Activated CD4-positive, CD25-positive, alpha-beta regulatory T cell treated with anti-CD3 and anti-CD28 coated beads, Interleukin-2, amount 50 U/mL, for 24 hours (primary cell): ENCODE measurements around the gene GINS1.
"Not testable (repeated sequence)": the region's sequence is repeated elsewhere in the genome, so short reads cannot be mapped to it uniquely, and the experiment has no call there.

ENCODE experiments used
- ATAC-seq, 2 donors: fragments of 150-1000 bp; cut with Tn5 transposase; one replicate each; pipeline ENCODE4 v1.10.0; 2021; ENCODE audit warnings: mild to moderate bottlenecking in 1 of 2, moderate library complexity in 1 of 2

Gene GINS1

DNA sequence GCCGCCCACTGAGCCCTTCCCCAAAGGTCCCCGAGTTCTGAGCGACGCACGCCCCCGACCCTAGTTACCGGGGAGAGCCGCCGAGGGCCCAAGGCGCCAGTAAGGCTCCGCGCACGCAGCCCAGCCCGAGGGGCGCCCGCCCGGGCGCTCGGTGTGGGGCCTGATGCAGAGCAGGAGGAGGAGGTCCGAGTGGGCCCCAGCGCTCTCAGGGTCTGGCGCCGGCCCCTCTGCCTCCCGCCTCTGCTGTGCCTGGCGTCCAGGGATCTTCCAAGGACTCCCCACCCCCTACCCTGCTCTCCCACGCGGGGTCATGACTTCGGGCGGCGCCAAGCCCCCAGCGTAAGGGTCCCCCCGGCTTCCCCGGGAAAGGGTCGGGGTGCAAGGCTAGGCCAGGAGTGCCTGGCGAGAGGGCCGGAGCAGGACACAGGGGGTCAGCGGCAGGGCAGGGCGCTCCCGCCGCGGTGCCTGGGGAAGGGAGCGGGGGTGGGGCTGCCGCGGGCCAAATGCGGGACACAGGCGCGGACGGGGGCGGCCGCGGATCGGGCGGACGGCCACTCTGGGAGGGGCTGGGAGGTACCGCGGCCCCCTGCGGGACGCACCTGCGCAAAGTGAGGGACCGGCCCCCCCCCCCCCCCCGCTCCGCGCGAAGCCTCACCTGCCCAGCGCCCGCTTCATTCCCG is 17.5 kb upstream of the GINS1 start:
- peak in 1 of 2 donors; percentile 10 for ATAC-seq

DNA sequence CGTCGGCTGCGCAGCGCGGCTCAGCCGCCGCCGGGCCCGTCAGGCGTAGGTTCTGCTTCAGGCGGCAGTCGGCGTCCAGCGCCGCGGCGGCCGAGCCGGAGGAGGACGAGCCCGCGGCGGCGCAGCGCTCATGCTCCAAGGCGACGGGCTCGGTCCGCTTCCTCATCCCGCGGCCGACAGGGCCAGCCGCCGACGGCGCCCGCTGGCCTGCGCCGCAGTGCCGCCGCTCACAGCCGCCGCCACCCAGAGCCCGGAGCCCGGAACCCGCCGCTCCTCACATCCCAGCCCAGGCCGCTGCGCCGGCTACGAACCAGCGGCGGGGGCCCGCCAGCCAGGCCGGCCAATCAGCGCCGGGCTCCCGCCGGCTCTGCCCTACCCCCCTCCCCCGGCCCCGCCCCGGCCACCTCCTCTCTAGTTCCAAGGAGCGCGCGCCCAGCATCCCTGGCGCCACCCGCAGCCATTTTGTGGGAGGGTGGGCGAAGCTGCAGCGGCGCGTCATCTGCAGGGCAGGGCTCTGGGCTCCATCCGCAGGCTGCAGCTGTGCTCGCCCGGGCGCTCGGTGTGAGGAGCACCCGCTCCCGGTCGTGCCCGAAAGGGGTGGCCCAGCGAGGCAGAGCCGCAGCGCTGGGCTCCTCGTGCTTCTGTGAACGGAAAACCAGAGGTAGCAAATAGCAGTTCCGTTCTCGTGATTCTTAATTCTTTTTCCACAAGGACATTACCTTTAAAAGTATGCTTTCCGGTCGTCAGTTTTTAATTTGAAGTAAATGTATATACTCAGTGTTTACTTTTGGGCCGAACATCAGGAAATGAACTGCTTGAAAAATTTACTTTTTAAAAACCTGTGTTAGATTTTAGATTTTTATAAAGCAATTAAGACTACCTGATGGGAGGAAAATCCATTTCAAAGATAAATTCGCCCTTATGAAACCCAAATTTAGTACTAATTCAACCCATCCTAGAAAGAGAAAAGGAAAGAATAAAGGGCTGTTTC is 16.6 kb upstream of the GINS1 start, which contains the start of gene ABHD12:
ABHD12 (minus strand) TSS at position 298 of the 991 bp plus-strand sequence; CDS start at position 166, 132 bp downstream.
- ATAC-seq, result peak; percentile 95 to 96

DNA sequence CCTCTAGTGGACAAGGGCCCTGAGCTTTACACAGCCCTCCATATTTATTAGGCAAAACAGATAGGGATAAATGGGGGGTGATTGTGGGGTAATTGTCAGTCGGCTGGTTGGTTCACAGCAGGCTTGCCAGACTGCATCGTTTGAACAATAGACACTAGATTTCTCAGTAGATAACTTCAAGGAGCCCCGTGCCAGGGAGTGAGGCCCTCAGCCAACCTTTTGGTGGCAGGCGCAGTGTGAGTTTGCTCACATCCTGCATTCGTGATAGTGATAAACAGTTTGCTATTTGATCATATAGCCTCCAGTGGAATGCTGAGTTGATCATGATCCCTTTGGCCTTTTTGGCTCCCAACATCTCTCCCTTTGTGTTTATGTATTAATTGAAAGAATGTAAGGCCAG is 13.2 kb upstream of the GINS1 start:
- no peak for ATAC-seq

DNA sequence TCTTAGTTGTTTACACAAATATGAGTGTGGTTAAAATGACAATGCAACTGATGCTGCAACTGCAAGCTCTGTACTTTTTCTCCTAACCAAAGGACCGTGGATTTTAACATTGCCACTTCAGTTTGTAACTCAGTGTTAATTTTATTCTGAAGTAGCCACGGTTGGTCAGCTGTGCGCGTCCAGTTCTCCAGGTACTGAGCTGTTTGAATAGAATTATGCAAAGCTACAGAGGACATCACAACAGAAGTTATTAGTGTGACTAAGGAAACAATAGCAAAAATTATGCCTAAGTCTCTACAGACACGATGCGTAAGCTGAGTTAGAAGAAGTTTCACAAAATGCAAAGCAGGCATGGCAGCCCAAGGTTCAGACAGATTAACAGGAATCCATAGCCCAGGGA is 12.5 kb upstream of the GINS1 start:
- no peak for ATAC-seq

DNA sequence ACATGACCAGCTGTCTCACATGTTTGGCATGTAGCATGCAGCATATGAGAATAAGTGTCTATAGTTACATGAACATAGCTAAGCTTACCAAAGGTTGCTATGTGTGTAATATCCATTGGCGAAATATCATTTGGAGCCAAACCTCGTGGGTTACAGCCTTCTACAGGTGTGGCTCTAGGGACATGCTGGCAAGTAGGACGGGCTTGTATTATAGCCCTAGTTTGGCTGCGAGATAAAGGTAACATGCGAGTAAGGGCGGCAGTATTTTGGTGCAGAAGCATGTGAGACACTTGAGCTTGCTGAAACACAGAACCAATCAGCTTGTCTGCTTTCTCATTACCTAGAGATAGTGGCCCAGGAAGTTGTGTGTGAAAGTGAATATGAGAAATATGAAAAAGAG is 10.4 kb upstream of the GINS1 start:
- no peak for ATAC-seq

DNA sequence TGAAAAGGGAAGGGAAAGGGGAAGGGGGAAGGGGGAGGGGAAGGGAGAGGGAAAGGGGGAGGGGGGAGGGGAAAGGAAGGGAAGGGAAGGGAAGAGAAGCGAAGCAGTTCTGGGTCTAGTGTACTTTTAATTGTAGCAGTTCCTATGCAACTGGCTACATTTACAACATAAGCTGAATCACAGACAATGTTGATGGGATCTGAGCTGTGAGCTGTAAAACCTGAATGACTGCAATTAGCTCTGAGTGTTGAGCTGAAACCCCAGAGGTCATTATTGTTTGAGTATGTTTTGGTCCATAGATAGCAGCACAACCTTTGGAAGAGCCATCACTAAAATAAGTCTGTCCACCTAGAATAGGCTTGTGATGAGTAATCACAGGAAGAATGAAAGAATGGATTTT is 9.7 kb upstream of the GINS1 start:
- no peak for ATAC-seq

DNA sequence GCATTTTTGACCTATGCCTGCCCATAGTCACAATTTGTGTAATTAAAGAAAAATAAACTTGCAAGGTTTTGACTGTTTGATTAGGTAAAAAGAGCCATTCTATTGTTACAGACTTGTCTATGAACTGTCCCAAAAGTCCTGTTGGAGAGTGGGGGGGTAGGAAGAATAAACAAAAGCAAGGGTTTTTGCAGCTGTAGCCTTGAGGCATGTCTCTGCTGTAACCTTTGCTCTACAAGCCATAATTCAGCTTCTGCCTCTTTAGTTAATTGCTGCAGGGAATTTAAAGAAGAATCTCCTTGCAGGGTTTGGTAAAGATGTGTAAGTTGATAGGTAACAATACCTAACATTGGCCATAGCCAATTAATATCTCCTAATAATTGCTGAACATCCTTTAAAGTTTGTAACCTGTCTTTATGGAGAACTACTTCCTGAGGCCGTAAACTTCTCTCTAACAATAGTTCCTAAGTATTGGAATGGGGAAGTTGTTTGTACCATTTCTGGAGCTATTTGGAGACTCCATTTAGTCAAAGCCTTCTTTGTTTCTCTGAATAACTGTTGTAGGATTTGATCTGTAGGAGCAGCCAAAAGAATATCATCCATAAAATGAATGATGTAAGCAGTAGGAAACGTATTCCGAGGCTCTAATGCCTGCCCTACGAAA is 9.0 kb upstream of the GINS1 start:
- no peak for ATAC-seq

DNA sequence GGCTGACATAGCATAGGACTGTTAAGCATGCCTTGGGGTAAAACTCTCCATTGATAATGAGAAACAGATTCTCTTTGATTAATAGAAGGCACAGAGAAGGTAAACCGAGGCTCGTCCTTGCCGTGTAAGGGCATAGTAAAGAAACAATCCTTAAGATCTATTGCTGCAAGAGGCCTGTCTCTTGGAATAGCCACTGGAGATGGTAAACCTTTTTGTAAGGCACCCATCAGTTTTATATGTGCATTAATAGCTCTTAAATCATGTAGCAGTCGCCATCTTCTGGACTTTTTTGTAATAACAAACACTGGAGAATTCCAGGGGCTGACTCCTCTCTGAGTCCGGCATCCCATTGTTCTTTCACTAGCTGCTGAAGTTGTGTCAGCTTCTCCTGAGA is 8.4 kb upstream of the GINS1 start:
- ATAC-seq, result peak in 1 of 2 donors; percentile 43

DNA sequence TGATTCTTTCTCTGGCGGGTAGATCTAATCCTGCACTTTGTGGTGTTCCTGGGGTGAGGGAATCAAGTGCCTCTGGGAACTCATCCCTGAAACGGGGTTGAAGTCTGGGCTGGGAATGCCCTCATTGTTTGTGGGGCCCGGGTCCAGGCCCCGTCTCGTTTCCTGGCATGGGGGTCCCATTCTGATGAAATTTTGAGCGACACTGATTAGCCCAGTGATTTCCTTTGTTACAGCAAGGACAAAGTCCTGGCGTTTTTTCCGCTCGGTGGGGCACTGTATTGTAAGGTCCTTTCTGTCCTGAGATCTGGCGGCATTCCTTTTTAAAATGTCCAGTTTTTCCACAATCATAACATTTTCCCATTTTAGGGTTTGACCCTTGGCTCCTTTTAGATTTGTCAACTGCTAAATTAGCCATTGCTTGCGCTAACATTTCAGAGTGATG is 7.2 kb upstream of the GINS1 start:
- not testable (repeated sequence) for ATAC-seq

DNA sequence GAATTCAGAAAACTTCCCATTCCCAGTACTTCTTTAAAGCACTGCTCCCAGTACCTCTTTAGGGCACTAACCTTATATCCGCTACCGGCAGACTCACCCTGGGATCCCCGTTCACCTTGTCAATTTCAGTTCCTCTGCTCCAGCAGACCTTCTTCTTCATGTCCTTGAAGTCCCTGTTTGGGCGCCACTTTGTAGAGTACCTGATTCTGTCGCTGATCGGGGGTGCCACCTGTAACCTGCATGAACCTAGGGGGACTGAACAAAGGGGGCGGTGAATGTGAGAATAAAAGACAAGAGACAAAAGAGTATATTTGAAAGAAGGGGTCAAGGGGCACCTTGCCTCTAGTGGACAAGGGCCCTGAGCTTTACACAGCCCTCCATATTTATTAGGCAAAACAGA is 4.9 kb upstream of the GINS1 start:
- ATAC-seq, result no peak

DNA sequence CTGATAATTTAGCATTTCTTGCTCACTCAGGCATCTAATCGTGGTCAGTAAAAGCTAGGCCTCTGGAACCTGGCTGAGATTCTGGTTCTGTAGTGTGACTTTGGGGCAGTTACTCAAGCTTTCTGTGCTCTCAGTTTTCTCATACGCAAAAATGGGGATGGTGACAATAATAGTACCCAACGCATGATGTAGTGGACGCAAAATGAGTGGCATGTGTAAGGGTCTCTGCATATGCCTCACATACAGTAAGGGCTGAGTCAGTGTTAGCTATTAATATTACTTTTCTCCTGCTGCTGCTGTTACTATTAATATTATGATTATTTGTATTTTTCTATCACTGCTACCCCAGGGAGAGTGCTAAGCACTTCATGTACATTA is 686 bp downstream of the GINS1 start:
- ATAC-seq, result peak; percentile 30 to 43

DNA sequence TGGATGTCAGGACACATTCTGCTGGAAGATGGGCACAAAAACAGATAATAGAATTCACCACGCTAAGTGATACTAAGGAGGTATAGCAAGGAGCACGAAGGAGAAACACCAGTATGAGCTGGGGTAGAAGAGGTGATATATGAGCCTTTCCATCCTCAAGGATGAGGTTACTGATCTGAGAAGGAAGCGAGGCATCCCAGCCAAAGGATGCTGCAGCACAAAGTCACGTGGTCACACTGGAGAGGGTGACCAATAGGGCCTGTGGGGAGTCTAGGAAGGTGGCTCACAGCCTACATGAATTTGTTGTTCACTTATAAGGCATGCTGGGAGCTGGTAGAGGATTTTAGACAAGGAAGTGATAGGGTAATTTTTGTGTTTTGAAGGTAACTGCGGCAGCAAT is 1.4 kb downstream of the GINS1 start:
- no peak for ATAC-seq

DNA sequence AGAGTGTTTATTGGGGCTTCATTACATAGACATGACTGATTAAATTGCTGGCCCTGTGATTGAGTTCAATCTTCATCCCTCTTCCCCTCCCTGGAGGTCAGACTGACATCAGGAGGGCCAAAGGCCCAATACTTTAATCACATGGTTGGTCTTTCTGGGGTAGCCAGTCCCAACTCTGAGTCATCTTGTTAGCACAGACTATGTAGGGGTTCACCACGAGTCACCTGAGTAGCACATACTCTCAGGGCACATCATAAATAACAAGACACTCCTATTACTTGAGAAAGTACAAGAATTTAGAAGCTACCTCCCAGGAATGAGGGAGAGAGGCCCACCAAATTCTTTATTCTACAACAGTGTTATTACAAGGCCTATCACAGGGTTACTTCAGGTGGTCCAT is 11.3 kb downstream of the GINS1 start:
- ATAC-seq, result no peak

DNA sequence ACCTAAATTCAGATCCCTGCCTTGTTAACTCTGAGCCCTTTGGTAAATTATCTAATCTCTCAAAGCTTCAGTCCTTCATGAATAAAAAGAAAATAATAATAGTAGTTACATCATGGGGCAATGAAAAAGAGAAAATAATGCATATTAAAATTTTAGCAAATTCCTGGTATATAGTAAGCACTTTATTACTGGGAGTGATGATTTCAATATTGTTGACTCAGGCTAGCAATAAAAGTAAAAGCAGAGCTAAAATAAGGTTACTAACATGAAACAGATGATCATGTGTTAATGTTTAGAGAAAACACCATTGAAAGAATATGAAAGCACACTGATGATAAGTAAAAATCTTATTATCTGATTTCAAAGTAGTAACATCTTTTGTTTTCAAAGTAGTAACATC is 13.6 kb downstream of the GINS1 start:
- ATAC-seq, result peak in 1 of 2 donors; percentile 49

DNA sequence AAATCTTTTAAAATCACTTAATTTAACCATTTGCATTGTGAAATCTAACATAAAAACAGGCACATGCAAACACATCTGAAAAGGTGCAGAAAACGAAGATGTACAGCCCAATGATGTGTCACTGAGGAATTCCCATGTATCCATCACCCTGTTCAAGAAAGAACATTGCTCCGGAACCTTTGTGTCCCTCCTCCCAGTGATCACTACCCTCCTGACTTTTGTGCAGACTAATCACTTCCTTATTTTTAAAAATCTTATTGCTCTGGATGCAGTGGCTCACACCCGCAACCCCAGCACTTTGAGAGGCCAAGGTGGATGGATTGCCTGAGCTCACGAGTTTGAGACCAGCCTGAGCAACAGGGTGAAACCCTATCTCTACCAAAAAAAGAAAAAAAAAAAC is 14.6 kb downstream of the GINS1 start:
- no peak for ATAC-seq

DNA sequence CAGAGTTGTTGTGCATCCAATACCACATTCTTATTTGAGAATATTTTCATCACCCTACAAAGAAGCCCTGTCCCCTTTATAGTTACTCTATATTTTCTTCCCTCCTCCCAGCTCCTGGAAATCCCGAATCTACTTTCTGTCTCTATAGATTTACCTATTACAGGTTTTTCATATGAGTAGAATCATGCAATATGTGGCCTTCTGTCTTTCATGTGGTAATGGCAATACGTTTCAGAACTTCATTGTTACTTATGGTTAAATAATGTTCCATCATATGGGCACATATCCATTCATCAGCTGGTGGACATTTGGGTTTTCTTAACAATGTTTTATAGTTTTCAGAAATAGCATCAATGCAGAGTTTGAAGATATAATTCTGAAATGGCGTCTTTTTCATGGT is 17.1 kb downstream of the GINS1 start:
- no peak for ATAC-seq

DNA sequence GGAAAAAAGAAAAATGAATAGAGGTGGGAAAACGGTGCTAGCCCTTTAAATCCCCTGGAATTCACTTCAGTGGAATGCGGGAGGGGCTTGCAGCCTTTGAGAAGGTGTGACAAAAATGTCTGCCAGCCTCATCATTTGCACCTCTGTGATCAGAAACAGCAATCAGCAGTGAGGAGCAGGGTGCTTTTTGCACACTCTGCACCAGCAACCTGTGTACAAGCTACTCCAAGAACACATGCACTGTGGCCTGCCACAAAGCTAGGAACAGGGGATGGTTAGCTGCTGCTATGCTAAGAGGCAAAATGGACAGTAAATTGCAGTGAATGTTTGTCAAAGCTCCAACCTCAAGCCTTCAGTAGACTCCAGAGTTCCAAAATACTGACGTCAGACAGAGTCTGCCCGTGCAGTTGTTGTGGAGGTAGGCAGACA is 29.7 kb downstream of the GINS1 start:
- no peak for ATAC-seq

DNA sequence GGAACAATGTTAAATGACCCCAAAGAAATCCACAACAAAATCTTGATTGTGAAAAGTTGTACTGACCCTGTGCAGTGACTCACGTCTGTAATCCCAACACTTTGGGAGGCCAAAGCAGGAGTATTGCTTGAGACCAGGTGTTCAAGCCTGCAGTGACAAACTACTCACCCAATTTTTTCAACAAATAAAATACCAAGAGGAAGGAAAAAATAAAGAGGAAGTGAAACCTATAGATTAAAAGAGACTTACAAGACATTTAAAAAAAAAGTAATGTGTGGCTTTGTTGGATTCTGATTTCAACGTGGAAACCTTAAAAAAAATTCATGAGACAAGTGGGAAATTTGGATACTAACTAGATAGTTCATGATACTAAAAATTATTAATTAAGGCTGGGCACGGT is 31.9 kb downstream of the GINS1 start:
- ATAC-seq, result no peak

DNA sequence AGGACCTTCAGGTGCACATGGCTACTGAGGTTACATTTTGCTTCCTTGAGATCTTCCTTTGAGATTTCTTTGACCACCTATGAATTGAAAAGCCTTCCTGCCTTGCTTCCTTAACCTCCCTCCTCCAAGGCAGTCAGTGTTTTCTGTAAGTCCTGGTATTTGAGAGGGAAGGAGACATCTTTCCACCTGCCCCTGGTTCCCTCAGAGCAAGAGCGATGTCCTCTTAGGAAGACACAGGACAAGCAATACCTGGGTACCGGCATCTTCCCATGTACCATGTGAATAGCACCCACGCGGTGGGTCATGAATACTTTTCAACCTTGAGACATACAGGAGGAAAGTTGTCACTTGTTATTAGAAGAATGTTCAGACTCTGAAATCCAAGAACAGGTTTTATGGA is 37.1 kb downstream of the GINS1 start:
- no peak for ATAC-seq

DNA sequence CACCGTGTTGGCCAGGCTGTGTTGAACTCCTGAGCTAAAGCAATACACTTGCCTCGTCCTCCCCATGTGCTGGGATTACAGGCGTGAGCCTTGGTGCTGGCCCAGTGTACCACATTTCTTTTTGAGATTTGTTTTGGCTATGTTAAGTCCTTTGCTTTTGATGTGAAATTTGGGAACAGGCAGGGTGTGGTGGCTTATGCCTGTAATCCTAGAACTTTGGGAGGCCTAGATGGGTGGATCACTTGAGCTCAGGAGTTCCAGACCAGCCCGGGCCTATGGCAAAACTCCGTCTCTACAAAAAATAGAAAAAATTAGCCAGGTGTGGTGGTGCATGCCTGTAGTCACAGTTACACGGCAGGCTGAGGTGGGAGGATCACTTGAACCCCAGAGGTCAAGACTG is 40.2 kb downstream of the GINS1 start:
- ATAC-seq, result no peak

DNA sequence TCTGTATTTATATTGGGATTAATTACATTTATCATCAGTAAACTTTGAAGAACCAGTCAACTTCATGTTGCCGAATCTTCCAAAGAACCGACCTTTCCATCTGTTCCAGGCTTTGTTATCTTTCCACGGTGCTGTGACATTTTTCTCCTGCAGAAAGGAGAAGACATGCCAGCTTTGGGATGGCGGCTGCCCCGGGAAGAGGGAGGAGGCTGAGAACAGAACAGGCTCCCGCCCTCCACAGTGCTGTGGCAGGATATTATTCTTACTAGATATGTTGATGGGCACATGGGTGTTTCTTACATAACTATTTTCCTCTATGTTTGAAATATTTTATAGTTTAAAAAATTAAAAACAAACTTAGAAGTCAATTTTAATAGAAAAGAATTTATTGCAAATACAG is 44.9 kb downstream of the GINS1 start:
- no peak for ATAC-seq

DNA sequence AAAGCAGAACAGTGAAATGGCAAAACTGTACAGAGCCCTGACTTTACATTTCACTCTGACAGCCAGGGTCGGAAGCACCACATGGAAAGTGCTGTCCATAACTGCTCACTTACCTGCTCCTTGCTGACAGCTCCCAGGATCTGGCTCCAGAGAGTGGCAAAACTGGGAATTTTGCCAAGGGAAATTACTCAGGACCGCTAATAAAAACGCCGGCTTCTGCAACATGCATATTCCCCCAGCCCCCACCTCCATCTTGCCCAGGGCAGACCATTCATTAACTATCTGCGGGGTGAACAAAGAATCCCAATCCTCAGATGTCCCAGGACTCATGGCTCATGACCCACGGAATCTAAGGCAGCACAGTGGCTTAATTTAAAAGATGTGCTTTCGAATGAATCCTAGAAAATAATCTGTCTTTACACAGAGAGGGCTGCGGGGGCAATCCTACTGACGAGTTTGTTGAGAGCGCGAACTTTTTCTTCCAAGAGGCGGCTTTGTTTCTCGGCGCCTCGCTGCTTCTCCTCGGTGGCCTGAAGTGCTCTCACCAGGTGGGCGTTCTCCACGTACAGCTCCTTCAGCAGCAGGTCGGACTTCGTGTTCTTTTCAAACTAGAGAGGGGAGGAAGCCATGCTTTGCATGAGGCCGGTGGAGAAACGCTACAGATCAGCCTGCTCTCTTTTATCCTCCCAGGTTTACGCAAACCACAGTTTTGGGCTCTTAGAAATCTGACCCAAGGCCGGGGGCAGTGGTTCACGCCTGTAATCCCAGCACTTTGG is 45.8 kb downstream of the GINS1 start:
- no peak for ATAC-seq
